ENCODE measurements around the gene ACSF2. TPM values are rescaled to one million over a fixed set of nuclear protein-coding genes. Genes with fewer than 3 reads are reported as not detected.

Gene ACSF2, protein sequence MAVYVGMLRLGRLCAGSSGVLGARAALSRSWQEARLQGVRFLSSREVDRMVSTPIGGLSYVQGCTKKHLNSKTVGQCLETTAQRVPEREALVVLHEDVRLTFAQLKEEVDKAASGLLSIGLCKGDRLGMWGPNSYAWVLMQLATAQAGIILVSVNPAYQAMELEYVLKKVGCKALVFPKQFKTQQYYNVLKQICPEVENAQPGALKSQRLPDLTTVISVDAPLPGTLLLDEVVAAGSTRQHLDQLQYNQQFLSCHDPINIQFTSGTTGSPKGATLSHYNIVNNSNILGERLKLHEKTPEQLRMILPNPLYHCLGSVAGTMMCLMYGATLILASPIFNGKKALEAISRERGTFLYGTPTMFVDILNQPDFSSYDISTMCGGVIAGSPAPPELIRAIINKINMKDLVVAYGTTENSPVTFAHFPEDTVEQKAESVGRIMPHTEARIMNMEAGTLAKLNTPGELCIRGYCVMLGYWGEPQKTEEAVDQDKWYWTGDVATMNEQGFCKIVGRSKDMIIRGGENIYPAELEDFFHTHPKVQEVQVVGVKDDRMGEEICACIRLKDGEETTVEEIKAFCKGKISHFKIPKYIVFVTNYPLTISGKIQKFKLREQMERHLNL
- total RNA-seq (10 to 100 TPM in 5 of 6 donors, 1 to 10 TPM in 1; 8.5 to 26.0 (median 18.1) TPM), polyA plus RNA-seq (10 to 100 TPM; 42.4 to 61.2 TPM)

- intact Hi-C loops (cut with DNase I), result no loop called here
- H3K9me3 ChIP-seq, result no peaks in the 10 kb centered on the region
- peak within 1 kb of the TSS; percentile 39 to 76 (median 64) for H3K27ac ChIP-seq
- FAIRE-seq, result no peak
- WGBS, 2 donors, result 0 to 1% methylated on average over 57 to 70 of the region's 70 CpGs
- H3K36me3 ChIP-seq, result no peaks in the 10 kb centered on the region
- TF ChIP-seq CTCF (IDR thresholded peaks at IDR 0.05), result no peak
- peak; percentile 87 to 92 (median 88) for ATAC-seq
- DNase-seq, result peak; percentile 70 to 90 (median 77)
- peaks cover 12 to 40% (median 34%) of the 10 kb centered on the region in 3 donors for H3K4me1 ChIP-seq
- H3K27me3 ChIP-seq, result no peaks in the 10 kb centered on the region
- H3K4me3 ChIP-seq, result peak within 1 kb of the TSS; percentile 58 to 72 (median 65)
Measured at GRCh38 chr17:50425682-50426471, at the start of gene ACSF2. ACSF2 (plus strand) TSS chr17:50426218; CDS start chr17:50426262, 44 bp downstream.

DNA sequence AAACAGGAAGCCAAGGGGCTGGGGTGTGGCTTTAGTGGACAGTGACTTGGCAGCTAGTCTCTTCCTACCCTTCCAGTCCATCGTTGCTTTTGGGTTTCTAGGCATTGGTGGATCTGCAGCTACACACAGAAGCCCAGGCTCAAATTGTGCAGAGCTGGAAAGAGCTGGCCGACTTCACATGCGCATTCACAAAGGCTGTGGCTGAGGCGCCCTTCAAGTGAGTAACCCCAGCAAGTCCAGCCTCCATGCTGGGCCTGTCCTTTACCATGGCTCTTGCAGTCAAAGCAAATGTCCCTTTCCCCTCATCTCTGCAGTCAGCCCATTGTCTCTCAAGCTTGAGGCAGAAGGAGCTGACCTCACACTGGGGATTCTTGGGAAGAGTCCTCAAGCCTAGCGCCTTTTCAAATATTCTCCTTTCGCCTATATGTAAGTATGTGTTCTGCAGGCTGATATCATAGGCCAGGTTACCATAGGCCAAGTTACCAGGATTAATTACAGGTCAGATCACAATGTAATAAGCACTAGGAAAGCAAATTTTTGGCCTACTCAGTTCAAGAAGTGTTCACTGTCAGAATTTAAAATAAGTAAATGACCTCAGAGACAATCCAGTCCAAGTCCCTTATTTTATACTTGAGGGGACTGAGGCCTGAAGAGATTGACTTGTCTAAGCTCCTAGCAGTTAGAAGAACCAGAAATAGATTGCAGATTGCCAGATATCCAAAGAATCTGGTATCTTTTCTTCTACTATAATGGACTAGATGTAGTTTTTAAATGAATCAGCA is 46.5 kb upstream of the ACSF2 start:
- Histone ChIP-seq H3K4me3 (no peak overlapping the region), H3K9me3 (no peaks in the 10 kb centered on the region), H3K36me3 (peaks cover 0 to 33% (median 26%) of the 10 kb centered on the region in 3 donors), H3K27ac (no peak overlapping the region), H3K4me1 (no peaks in the 10 kb centered on the region), H3K27me3 (no peaks in the 10 kb centered on the region)
- FAIRE-seq (no peak), DNase-seq (no peak), ATAC-seq (peak in 1 of 4 donors; percentile 12)
- intact Hi-C loops (cut with DNase I), result no loop called here
- TF ChIP-seq CTCF (IDR thresholded peaks at IDR 0.05), result no peak
- whole genome bisulfite sequencing, 2 donors, result 82 to 86% methylated on average over 6 of the region's 6 CpGs

- ATAC-seq, result peak in 3 of 4 donors; percentile 29 to 39 (median 33)
- H3K4me1 ChIP-seq, result no peaks in the 10 kb centered on the region
- no peak for FAIRE-seq
- no peak for TF ChIP-seq CTCF (IDR thresholded peaks at IDR 0.05)
- DNase-seq, result peak in 1 of 6 donors; percentile 38
- 84 to 85% methylated on average over 13 of the region's 13 CpGs for WGBS, 2 donors
- H3K36me3 ChIP-seq, result peaks cover 7 to 43% (median 35%) of the 10 kb centered on the region in 3 donors
- no peak overlapping the region for H3K27ac ChIP-seq
- H3K4me3 ChIP-seq, result no peak overlapping the region
- no peaks in the 10 kb centered on the region for H3K27me3 ChIP-seq
- intact Hi-C loops (cut with DNase I), result no loop called here
- no peaks in the 10 kb centered on the region for H3K9me3 ChIP-seq
Measured at GRCh38 chr17:50380369-50381259, 45.4 kb upstream of the ACSF2 start.
